Gastroesophageal sphincter (tissue), 4 donors: ENCODE results near the gene SPAST. TPM values are rescaled to one million over a fixed set of nuclear protein-coding genes. Genes with fewer than 3 reads are reported as not detected.

Source experiments
- ATAC-seq: fragments of 150-250 bp; one replicate; pipeline ENCODE4 v1.9.1; 2016; ENCODE audit warnings: mild to moderate bottlenecking, moderate library complexity
- H3K27ac ChIP-seq, 4 donors: fragments of 200-600 bp; sonication (generic) in 3 of 4; 1 replicate in 3 of 4; 2 replicates in 1 of 4; pipeline ENCODE4 v1.5.1; 2016 to 2019
- H3K27me3 ChIP-seq: fragments of 200-600 bp; sonication (generic); one replicate; pipeline ENCODE4 v1.5.1; 2019
- H3K36me3 ChIP-seq, 2 donors: fragments of 200-600 bp; sonication (generic); one replicate each; pipeline ENCODE4 v1.5.1; 2019; ENCODE audit warnings: control low read depth in 1 of 2
- H3K4me1 ChIP-seq, 3 donors: fragments of 200-600 bp; sonication (generic); 1 replicate in 2 of 3; 2 replicates in 1 of 3; pipeline ENCODE4 v1.5.1; 2016 to 2019; ENCODE audit warnings: control low read depth in 2 of 3
- H3K4me3 ChIP-seq, 2 donors: fragments of 200-600 bp; sonication (generic); one replicate each; pipeline ENCODE4 v1.5.1; 2019; ENCODE audit warnings: mild to moderate bottlenecking in 1 of 2, moderate library complexity in 1 of 2
- H3K9me3 ChIP-seq, 3 donors: fragments of 200-600 bp; sonication (generic); one replicate each; pipeline ENCODE4 v1.5.1; 2017 to 2019; ENCODE audit warnings: control low read depth in 2 of 3
- EP300 ChIP-seq: sonication (generic); formaldehyde crosslinking; IDR thresholded peaks from one replicate; pipeline ENCODE4 v1.6.1; 2017; ENCODE audit warnings: antibody characterized with exemption, mild to moderate bottlenecking
- POLR2A ChIP-seq, 2 donors: fragments of 450-650 bp; IDR thresholded peaks; one replicate each; pipeline ENCODE4 v1.6.1; 2017; ENCODE audit warnings: antibody characterized with exemption in 2 of 2, mild to moderate bottlenecking in 2 of 2, moderate library complexity in 1 of 2
- POLR2AphosphoS5 ChIP-seq: sonication (generic); formaldehyde crosslinking; IDR thresholded peaks from one replicate; pipeline ENCODE4 v1.6.1; 2017; ENCODE audit warnings: antibody characterized with exemption
- WGBS, 2 donors: methylation state at CpG; one replicate each; pipeline ENCODE4 v1.1.5; 2018; ENCODE audit warnings: low coverage in 1 of 2; 5-methylcytosine and 5-hydroxymethylcytosine counted together
- total RNA-seq, 4 donors: library from RNA; depleted of rRNA; stranded (reverse); fragments of >200 nt; gene quantifications; one replicate each; pipeline ENCODE4 v1.1.0, GENCODE V29; 2016
- TF ChIP-seq, protein P1 (sequence below), 4 experiments: fragments of 200-600 bp in 2 of 4; fragments of 450-650 bp in 2 of 4; sonication (generic) in 1 of 4; IDR thresholded peaks; one replicate each; pipeline ENCODE4 v1.5.1; 2017 to 2019; ENCODE audit warnings: antibody characterized with exemption in 4 of 4, mild to moderate bottlenecking in 2 of 4, moderate library complexity in 2 of 4

SPAST gene
- total RNA-seq, 4 donors from 2014 or later, result 14.7 to 24.6 (median 15.6) TPM

DNA sequence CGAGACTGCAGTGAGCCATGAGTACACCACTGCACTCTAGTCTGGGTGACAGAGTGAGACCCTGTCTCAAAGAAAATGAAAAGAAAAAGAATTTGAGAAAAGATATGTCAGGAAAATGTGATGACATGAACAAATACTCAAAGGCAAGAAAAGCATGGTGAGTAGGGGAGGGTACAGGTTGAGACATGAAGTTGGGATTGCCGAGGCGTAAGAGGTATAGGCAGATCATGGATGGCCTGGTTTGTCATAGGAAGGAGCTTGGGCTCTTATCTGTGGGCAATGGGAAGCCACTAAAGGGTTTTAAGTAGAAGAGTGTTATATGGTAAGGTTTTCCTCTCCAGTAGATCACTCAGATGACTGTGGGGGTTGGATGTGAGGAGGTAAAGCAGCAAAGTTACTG lies 32.3 kb downstream of the SPAST start:
- Histone ChIP-seq H3K27me3 (no peaks in the 10 kb centered on the region), H3K27ac (no peak overlapping the region), H3K4me3 (no peak overlapping the region), H3K4me1 (no peaks in the 10 kb centered on the region), H3K36me3 (peaks cover 0 to 15% of the 10 kb centered on the region in 2 donors), H3K9me3 (no peaks in the 10 kb centered on the region)
- TF ChIP-seq, protein P1, sequence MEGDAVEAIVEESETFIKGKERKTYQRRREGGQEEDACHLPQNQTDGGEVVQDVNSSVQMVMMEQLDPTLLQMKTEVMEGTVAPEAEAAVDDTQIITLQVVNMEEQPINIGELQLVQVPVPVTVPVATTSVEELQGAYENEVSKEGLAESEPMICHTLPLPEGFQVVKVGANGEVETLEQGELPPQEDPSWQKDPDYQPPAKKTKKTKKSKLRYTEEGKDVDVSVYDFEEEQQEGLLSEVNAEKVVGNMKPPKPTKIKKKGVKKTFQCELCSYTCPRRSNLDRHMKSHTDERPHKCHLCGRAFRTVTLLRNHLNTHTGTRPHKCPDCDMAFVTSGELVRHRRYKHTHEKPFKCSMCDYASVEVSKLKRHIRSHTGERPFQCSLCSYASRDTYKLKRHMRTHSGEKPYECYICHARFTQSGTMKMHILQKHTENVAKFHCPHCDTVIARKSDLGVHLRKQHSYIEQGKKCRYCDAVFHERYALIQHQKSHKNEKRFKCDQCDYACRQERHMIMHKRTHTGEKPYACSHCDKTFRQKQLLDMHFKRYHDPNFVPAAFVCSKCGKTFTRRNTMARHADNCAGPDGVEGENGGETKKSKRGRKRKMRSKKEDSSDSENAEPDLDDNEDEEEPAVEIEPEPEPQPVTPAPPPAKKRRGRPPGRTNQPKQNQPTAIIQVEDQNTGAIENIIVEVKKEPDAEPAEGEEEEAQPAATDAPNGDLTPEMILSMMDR (IDR thresholded peaks at IDR 0.05), result no peak
- TF ChIP-seq POLR2AphosphoS5 (no peak), EP300 (no peak), POLR2A (IDR thresholded peaks at IDR 0.05) (no peak)
- ATAC-seq, result no peak
- WGBS, 2 donors, result 90 to 95% methylated on average over 3 of the region's 3 CpGs

DNA sequence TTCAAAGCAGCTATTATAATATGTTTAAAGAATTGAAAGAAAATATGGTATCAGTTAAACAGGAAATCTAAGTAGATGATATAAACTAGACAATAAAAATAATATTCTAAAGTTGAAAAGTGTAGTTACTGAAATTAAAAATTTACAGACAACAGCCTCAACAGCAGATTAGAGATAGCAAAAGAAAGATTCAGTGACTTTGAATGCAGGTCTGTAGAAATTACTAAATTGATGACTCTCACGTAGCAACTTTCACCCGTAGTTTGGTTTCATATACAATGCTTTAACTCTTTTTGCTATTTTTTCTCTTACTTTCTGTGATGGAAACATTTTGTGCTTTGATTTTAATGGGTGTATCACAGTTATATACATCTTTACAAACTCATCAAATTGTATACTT lies 44.8 kb downstream of the SPAST start:
- 94 to 100% methylated on average over 2 of the region's 2 CpGs for WGBS, 2 donors
- TF ChIP-seq POLR2A (IDR thresholded peaks at IDR 0.05) (no peak), POLR2AphosphoS5 (no peak)
- Histone ChIP-seq H3K4me3 (no peak overlapping the region), H3K27me3 (no peaks in the 10 kb centered on the region), H3K36me3 (peaks cover 0 to 52% of the 10 kb centered on the region in 2 donors), H3K27ac (no peak overlapping the region), H3K9me3 (peaks cover 0 to 14% (median 0%) of the 10 kb centered on the region in 3 donors), H3K4me1 (no peaks in the 10 kb centered on the region)
- ATAC-seq, result no peak

DNA sequence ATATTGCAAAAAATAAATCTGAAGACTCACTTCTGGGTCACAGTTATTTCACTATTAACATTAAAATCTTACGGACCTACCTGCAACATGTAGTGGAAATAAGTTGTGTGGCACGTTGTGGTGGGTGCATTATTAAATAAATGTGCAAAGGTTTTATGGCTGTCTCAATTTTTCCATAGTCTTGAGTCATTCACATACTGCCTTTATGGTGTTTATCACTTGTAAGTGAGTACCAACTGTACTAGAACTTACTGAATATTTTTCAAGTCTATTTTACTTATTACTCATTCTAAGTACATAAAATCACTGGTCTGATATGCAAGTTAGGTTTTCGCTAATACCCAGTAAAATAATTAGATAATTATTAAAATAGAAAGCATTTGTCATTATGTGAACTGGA lies 54.7 kb downstream of the SPAST start:
- TF ChIP-seq EP300 (no peak), POLR2A (IDR thresholded peaks at IDR 0.05) (no peak), POLR2AphosphoS5 (no peak)
- TF ChIP-seq, protein P1 (IDR thresholded peaks at IDR 0.05), result no peak
- no peak overlapping the region for H3K27ac ChIP-seq
- ATAC-seq, result no peak
- H3K27me3 ChIP-seq, result no peaks in the 10 kb centered on the region
- peaks cover 0 to 65% of the 10 kb centered on the region in 2 donors for H3K36me3 ChIP-seq
- no peaks in the 10 kb centered on the region for H3K4me1 ChIP-seq
- WGBS, 2 donors, result 83 to 100% methylated on average over 3 of the region's 3 CpGs
- no peak overlapping the region for H3K4me3 ChIP-seq
- no peaks in the 10 kb centered on the region for H3K9me3 ChIP-seq

DNA sequence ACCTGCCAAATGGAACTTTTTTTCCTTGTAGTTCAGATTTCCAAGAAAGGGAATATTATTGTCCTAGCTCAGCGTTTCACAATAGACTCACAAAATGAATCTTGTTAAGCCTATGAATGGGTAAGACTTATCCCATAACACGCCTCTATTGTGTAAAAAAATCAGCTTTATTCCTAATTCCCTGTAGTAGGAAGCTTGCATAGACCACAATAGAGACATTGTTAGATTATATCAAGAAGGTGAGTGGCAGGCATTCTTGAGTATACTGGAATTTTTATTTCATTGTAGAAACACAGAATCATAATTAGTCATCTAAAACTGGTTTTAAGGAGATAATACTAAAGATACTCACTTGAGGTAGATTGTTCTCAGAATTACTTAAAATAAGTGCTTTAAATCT lies 55.8 kb downstream of the SPAST start:
- peaks cover 0 to 65% of the 10 kb centered on the region in 2 donors for H3K36me3 ChIP-seq
- WGBS, 2 donors, result 89 to 90% methylated on average over 2 of the region's 2 CpGs
- no peaks in the 10 kb centered on the region for H3K9me3 ChIP-seq
- TF ChIP-seq, protein P1 (IDR thresholded peaks at IDR 0.05), result no peak
- TF ChIP-seq EP300 (no peak), POLR2AphosphoS5 (no peak), POLR2A (IDR thresholded peaks at IDR 0.05) (no peak)
- no peaks in the 10 kb centered on the region for H3K4me1 ChIP-seq
- no peak overlapping the region for H3K4me3 ChIP-seq
- ATAC-seq, result no peak
- no peaks in the 10 kb centered on the region for H3K27me3 ChIP-seq
- H3K27ac ChIP-seq, result no peak overlapping the region

DNA sequence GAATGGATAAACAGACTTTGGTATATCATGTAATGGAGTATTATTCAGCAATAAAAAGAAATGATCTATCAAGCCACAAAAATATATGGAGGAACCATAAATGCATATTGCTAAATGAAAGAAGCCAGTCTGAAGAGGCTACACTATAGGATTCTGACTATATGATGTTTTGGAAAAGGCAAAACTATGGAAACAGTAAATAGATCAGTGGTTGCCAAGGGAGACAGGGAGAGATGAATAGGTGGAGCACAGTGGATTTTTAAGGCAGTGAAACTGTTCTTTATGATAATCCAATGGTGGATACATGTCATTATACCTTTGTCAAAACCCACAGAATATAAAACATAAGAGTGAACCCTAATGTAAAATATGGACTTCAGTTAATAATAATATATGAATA lies 61.3 kb downstream of the SPAST start:
- no peak overlapping the region for H3K27ac ChIP-seq
- ATAC-seq, result no peak
- no peaks in the 10 kb centered on the region for H3K9me3 ChIP-seq
- peaks cover 0 to 73% of the 10 kb centered on the region in 2 donors for H3K36me3 ChIP-seq
- no peaks in the 10 kb centered on the region for H3K4me1 ChIP-seq
- H3K27me3 ChIP-seq, result no peaks in the 10 kb centered on the region
- TF ChIP-seq EP300 (no peak), POLR2AphosphoS5 (no peak), POLR2A (IDR thresholded peaks at IDR 0.05) (no peak)
- TF ChIP-seq, protein P1 (IDR thresholded peaks at IDR 0.05), result no peak
- no peak overlapping the region for H3K4me3 ChIP-seq
